Dermis microvascular lymphatic vessel endothelial cell (primary cell): ENCODE results near the gene MBTPS1. TPM values are rescaled to one million over a fixed set of nuclear protein-coding genes. Genes with fewer than 3 reads are reported as not detected.

Experiments used
- DNase-seq, 2 donors: peaks; one replicate each; pipeline versions ENCODE4 v3.0.0 to v3.0.0-alpha.2; 2010; ENCODE audit warnings: low read depth in 2 of 2
- total RNA-seq: library from RNA; depleted of rRNA; stranded (reverse); fragments of >200 nt; gene quantifications from 2 replicates; pipeline ENCODE4 v1.2.1, GENCODE V29; 2014

The MBTPS1 gene
- total RNA-seq, 1 donor from 2014 or later = 78.9 TPM

- DNase-seq = no peak
These were observed 62.5 kb downstream of the MBTPS1 start for GRCh38 chr16:84054271-84054670.

- no peak for DNase-seq
These were observed 63.5 kb downstream of the MBTPS1 start for GRCh38 chr16:84053237-84053636.

- no peak for DNase-seq
These were observed 64.6 kb downstream of the MBTPS1 start for GRCh38 chr16:84052071-84052622.

GRCh38 chr16:84050316-84050715, 66.4 kb downstream of the MBTPS1 start:
- no peak for DNase-seq

- no peak for DNase-seq
These were observed 67.2 kb downstream of the MBTPS1 start for GRCh38 chr16:84049403-84050060.

- DNase-seq = no peak
These were observed 67.9 kb downstream of the MBTPS1 start for GRCh38 chr16:84048871-84049270.

- no peak for DNase-seq
These were observed 68.5 kb downstream of the MBTPS1 start for GRCh38 chr16:84048270-84048669.

GRCh38 chr16:84047626-84048025, 69.1 kb downstream of the MBTPS1 start:
- no peak for DNase-seq

GRCh38 chr16:84047206-84047605, 69.5 kb downstream of the MBTPS1 start:
- DNase-seq = no peak

- DNase-seq = no peak
These were observed 70.8 kb downstream of the MBTPS1 start for GRCh38 chr16:84045818-84046470.

- no peak for DNase-seq
These were observed 71.5 kb downstream of the MBTPS1 start for GRCh38 chr16:84045001-84045817.

- DNase-seq = peak; percentile 2 to 44
These were observed 72.6 kb downstream of the MBTPS1 start for GRCh38 chr16:84044118-84044488.

- peak; percentile 4 to 5 for DNase-seq
These were observed 73.1 kb downstream of the MBTPS1 start for GRCh38 chr16:84043486-84044117.

- no peak for DNase-seq
These were observed 73.8 kb downstream of the MBTPS1 start for GRCh38 chr16:84042879-84043485.

GRCh38 chr16:84042308-84042878, 74.3 kb downstream of the MBTPS1 start, which contains the start of gene SLC38A8:
TSS of gene SLC38A8 (minus strand) at chr16:84042795. CDS start at chr16:84042157, 638 bp downstream.
- no peak for DNase-seq

GRCh38 chr16:84041881-84042280, 74.9 kb downstream of the MBTPS1 start:
- DNase-seq = no peak

GRCh38 chr16:84040823-84041820, 75.6 kb downstream of the MBTPS1 start:
- no peak for DNase-seq

GRCh38 chr16:84040226-84040822, 76.4 kb downstream of the MBTPS1 start:
- DNase-seq = no peak

GRCh38 chr16:84039696-84040095, 77.0 kb downstream of the MBTPS1 start:
- DNase-seq = no peak
